ENCODE data around the gene MYO16. TPM values are rescaled to one million over a fixed set of nuclear protein-coding genes. Genes with fewer than 3 reads are reported as not detected.

MYO16 gene
- total and polyA plus RNA-seq, 2 of the 4 experiments (the other 2 are of a cell fraction) = under 0.01 to 0.03 TPM

DNA sequence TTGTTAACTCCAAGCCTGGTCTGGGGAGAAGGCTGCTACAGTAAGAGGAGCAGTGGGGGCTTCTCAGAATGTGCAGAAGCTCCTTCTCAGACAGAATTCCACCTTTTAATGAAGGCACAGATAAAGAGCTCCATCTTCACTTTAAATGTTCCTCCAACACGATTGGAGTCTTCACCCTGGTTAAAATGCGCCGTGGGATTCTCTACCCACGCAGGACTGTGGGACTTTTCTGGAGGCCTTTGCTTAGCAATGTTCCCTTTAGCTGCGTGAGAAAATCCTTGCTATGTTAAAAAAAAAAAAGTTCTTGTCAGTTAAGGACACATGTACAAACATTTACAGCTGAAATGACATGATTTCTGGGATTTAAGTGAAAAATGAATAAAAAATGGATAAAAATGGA, 546.3 kb downstream of the MYO16 start:
- Histone ChIP-seq H3K14ac (replicated peaks; ENCODE audit: low read depth, low read length) (no peak overlapping the region), H2BK20ac (ENCODE audit: low read depth, low read length) (no peak overlapping the region), H2AFZ (replicated peaks; ENCODE audit: low read length, poor library complexity) (no peak overlapping the region), H2BK15ac (ENCODE audit: low read depth, low read length) (no peak overlapping the region), H2AK9ac (replicated peaks; ENCODE audit: low read depth, low read length, poor library complexity) (no peak overlapping the region), H3K9me1 (ENCODE audit: insufficient read depth, low read length) (peaks cover 3% of the 10 kb centered on the region; the same call in 1 of the 2 replicates), H3K4me1 (ENCODE audit: control insufficient read depth, insufficient read depth, low read length) (no peaks in the 10 kb centered on the region), H3K4me3 (ENCODE audit: insufficient read depth, low read depth, low read length) (no peak overlapping the region), H3K27ac (ENCODE audit: insufficient read depth, low read length) (no peak overlapping the region), H2BK5ac (ENCODE audit: low read depth, low read length, poor library complexity, severe bottlenecking) (no peak overlapping the region), H3K23ac (ENCODE audit: low read depth, low read length) (no peak overlapping the region), H3K4ac (ENCODE audit: low read depth, low read length) (no peak overlapping the region), H4K20me1 (ENCODE audit: insufficient read depth, low read length) (no peaks in the 10 kb centered on the region), H3K56ac (ENCODE audit: extremely low read depth, insufficient read depth, low read length) (no peak overlapping the region), H4K8ac (ENCODE audit: low read depth in 2 of 2, low read length in 2 of 2) (no peak overlapping the region), H3K79me1 (ENCODE audit: low read depth in 1 of 2, low read length in 2 of 2) (no peaks in the 10 kb centered on the region), H3K9ac (ENCODE audit: low read depth, low read length) (no peak overlapping the region), H3K4me2 (ENCODE audit: low read depth, low read length) (no peak overlapping the region), H3K18ac (ENCODE audit: low read depth, low read length) (no peak overlapping the region), H4K91ac (ENCODE audit: insufficient read depth, low read depth, low read length) (no peak overlapping the region), H2AK5ac (ENCODE audit: low read depth, low read length) (no peak overlapping the region), H3K36me3 (ENCODE audit: control insufficient read depth, insufficient read depth, low read length) (no peaks in the 10 kb centered on the region), H3K27me3 (ENCODE audit: control insufficient read depth, insufficient read depth, low read length) (no peaks in the 10 kb centered on the region), H3K9me3 (ENCODE audit: control insufficient read depth, insufficient read depth, low read length) (no peaks in the 10 kb centered on the region), H2BK120ac (ENCODE audit: low read depth, low read length) (no peak overlapping the region), H4K5ac (ENCODE audit: low read depth, low read length) (no peak overlapping the region)
- CTCF ChIA-PET = interaction anchor here (0.6 kb wide), 1 partner anchor 10 kb away, joined by 6 read pairs; no protein-coding TSS in a partner anchor
- POLR2A ChIA-PET (ENCODE audit: unreplicated experiment) = no interaction called here
- ATAC-seq (ENCODE audit: low read depth) (no peak), DNase-seq (no peak)
- TF ChIP-seq ELK1 (IDR thresholded peaks at IDR 0.05; ENCODE audit: borderline replicate concordance, low read depth, low read length) (no peak), RCOR1 (IDR thresholded peaks at IDR 0.05; ENCODE audit: insufficient replicate concordance, low read length) (no peak), RFX5 (IDR thresholded peaks at IDR 0.05; ENCODE audit: low read depth, low read length) (no peak), MXI1 (IDR thresholded peaks at IDR 0.05; ENCODE audit: borderline replicate concordance, low read depth, low read length) (no peak), CHD1 (IDR thresholded peaks at IDR 0.05; ENCODE audit: low read depth, low read length) (no peak), CEBPB (IDR thresholded peaks at IDR 0.05; ENCODE audit: low read depth, low read length) (no peak), NFE2L2 (IDR thresholded peaks at IDR 0.05; ENCODE audit: low read depth, low read length) (no peak), RAD21 (IDR thresholded peaks at IDR 0.05; ENCODE audit: low read length) (no peak), POLR2A (IDR thresholded peaks at IDR 0.05; ENCODE audit: low read depth, low read length) (no peak), FOS (IDR thresholded peaks at IDR 0.05; ENCODE audit: low read depth, low read length) (no peak), SMC3 (IDR thresholded peaks at IDR 0.05; ENCODE audit: low read depth, low read length) (no peak), MAZ (IDR thresholded peaks at IDR 0.05; ENCODE audit: borderline replicate concordance, low read depth, low read length) (no peak), BHLHE40 (IDR thresholded peaks at IDR 0.05; ENCODE audit: low read depth, low read length) (no peak), USF2 (IDR thresholded peaks at IDR 0.05; ENCODE audit: low read depth, low read length) (no peak), MAFK (IDR thresholded peaks at IDR 0.05; ENCODE audit: low read depth, low read length) (no peak)
- TF ChIP-seq, protein P1, sequence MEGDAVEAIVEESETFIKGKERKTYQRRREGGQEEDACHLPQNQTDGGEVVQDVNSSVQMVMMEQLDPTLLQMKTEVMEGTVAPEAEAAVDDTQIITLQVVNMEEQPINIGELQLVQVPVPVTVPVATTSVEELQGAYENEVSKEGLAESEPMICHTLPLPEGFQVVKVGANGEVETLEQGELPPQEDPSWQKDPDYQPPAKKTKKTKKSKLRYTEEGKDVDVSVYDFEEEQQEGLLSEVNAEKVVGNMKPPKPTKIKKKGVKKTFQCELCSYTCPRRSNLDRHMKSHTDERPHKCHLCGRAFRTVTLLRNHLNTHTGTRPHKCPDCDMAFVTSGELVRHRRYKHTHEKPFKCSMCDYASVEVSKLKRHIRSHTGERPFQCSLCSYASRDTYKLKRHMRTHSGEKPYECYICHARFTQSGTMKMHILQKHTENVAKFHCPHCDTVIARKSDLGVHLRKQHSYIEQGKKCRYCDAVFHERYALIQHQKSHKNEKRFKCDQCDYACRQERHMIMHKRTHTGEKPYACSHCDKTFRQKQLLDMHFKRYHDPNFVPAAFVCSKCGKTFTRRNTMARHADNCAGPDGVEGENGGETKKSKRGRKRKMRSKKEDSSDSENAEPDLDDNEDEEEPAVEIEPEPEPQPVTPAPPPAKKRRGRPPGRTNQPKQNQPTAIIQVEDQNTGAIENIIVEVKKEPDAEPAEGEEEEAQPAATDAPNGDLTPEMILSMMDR (conservative IDR thresholded peaks at IDR 0.05; ENCODE audit: low read depth, low read length) = no peak
- no CpG with 5 or more reads among the region's 5 CpGs for WGBS, 2 experiments (ENCODE audit: extremely low coverage in 2 of 2, insufficient read length in 1 of 2)
- BruUV-seq (replicated peaks) = no TSS peak
- intact Hi-C loops (cut with micrococcal nuclease) (no loop called here), in situ Hi-C loops (cut with MboI; ENCODE audit: low sequenced_read_pairs) (no loop called here), dilution Hi-C loops (cut with HindIII; ENCODE audit: low sequenced_read_pairs, unreplicated experiment) (no loop called here)
